ENCODE data around the gene CHMP1A.
"Not testable (repeated sequence)": the region's sequence is repeated elsewhere in the genome, so short reads cannot be mapped to it uniquely, and the experiment has no call there.

The CHMP1A gene

DNA sequence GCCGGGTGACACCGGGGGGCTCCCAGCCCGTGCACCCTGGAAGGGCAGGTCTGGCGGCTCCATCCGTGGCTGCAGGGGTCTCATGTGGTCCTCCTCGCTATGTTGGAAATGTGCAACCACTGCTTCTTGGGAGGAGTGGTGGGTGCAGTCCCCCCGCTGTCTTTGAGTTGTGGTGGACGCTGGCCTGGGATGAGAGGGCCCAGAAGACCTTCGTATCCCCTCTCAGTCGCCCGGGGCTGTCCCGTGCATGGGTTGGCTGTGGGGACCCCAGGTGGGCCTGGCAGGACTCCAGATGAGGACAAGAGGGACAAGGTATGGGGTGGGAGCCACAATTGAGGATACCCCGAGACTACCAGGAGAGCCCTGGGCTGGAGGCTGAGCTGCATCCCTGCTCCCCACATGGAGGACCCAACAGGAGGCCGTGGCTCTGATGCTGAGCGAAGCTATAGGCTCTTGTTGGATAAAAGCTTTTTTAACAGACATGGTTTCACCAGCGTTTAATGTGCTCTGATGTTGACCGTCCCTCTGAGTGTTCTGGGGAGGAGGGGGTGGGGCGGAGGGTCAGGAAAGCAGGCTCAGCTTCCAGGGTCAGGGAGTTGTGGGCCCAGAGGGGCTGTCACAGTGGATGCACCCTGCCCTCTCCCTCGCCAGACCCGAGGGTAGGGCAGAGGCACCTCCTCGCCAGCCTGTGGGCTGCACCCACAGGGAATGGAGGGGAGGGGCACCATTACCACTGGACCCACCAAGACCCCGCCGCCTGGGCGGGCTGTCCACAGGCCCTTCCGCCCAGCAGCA is 38.6 kb upstream of the CHMP1A start:
- no peak overlapping the region for H3K27ac Mint-ChIP-seq
- peaks cover 2% of the 10 kb centered on the region for H3K36me3 Mint-ChIP-seq
- H3K27me3 Mint-ChIP-seq, result no peaks in the 10 kb centered on the region
- H3K4me1 Mint-ChIP-seq (ENCODE audit: low read depth), result peaks cover 5% of the 10 kb centered on the region
- no peak overlapping the region for H3K4me3 Mint-ChIP-seq
- H3K9me3 Mint-ChIP-seq (ENCODE audit: low read depth), result no peaks in the 10 kb centered on the region

- H3K27me3 Mint-ChIP-seq, result no peaks in the 10 kb centered on the region
- no peak overlapping the region for H3K27ac Mint-ChIP-seq
- no peaks in the 10 kb centered on the region for H3K9me3 Mint-ChIP-seq (ENCODE audit: low read depth)
- H3K4me1 Mint-ChIP-seq (ENCODE audit: low read depth), result peaks cover 5% of the 10 kb centered on the region
- peaks cover 2% of the 10 kb centered on the region for H3K36me3 Mint-ChIP-seq
- H3K4me3 Mint-ChIP-seq, result no peak overlapping the region
Observed at GRCh38 chr16:89695086-89695874, 37.8 kb upstream of the CHMP1A start.

DNA sequence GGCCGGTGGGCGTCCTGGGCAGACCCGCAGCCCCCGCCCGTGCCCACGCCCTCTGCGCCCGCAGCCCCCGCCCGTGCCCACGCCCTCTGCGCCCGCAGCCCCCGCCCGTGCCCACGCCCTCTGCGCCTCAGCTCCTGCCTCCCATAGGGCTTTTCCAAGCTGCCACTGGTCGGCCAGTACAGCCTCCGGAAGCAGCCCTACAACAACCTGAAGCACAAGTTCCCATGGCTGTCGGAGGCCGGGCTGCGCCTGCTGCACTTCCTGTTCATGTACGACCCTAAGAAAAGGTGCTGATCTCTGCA is 37.2 kb upstream of the CHMP1A start:
- H3K36me3 Mint-ChIP-seq; H3K27me3 Mint-ChIP-seq; H3K9me3 Mint-ChIP-seq (ENCODE audit: low read depth); H3K4me3 Mint-ChIP-seq; H3K27ac Mint-ChIP-seq; H3K4me1 Mint-ChIP-seq (ENCODE audit: low read depth): not testable (repeated sequence)

GRCh38 chr16:89693931-89694783 is 36.6 kb upstream of the CHMP1A start:
- Mint-ChIP-seq H3K36me3 (peaks cover 2% of the 10 kb centered on the region), H3K9me3 (ENCODE audit: low read depth) (no peaks in the 10 kb centered on the region), H3K4me1 (ENCODE audit: low read depth) (peaks cover 2% of the 10 kb centered on the region), H3K4me3 (no peak overlapping the region), H3K27me3 (no peaks in the 10 kb centered on the region), H3K27ac (no peak overlapping the region)

- Mint-ChIP-seq H3K27me3 (no peaks in the 10 kb centered on the region), H3K27ac (no peak overlapping the region), H3K36me3 (no peaks in the 10 kb centered on the region), H3K4me3 (no peak overlapping the region), H3K4me1 (ENCODE audit: low read depth) (no peaks in the 10 kb centered on the region), H3K9me3 (ENCODE audit: low read depth) (no peaks in the 10 kb centered on the region)
Observed at GRCh38 chr16:89693289-89693731, 35.8 kb upstream of the CHMP1A start.

DNA sequence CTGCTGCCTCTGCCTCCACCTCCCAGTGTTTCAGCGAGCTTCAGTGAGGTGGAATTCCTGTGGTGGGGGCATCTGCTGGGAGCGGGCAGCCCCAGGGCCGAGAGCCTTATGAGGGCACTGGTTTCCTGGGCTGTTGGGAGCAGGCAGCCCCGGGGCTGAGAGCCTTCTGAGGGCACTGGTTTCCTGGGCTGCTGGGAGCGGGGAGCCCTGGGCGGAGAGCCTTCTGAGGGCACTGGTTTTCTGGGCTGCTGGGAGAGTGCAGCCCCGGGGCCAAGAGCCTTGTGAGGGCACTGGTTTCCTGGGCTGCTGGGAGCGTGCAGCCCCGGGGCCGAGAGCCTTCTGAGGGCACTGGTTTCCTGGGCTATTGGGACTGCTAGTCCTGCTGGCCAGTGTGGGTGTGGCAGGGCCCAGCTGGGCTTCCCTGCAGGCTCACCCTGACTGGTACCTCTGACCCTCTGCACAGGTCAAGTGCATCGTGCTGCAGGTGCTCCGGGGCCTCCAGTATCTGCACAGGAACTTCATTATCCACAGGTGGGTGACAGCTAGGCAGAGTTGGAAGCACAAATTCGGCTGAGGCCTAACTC is 34.6 kb upstream of the CHMP1A start:
- H3K36me3 Mint-ChIP-seq, result no peaks in the 10 kb centered on the region
- H3K4me1 Mint-ChIP-seq (ENCODE audit: low read depth), result peaks cover 6% of the 10 kb centered on the region
- H3K27ac Mint-ChIP-seq, result no peak overlapping the region
- no peaks in the 10 kb centered on the region for H3K9me3 Mint-ChIP-seq (ENCODE audit: low read depth)
- no peak overlapping the region for H3K4me3 Mint-ChIP-seq
- H3K27me3 Mint-ChIP-seq, result no peaks in the 10 kb centered on the region

DNA sequence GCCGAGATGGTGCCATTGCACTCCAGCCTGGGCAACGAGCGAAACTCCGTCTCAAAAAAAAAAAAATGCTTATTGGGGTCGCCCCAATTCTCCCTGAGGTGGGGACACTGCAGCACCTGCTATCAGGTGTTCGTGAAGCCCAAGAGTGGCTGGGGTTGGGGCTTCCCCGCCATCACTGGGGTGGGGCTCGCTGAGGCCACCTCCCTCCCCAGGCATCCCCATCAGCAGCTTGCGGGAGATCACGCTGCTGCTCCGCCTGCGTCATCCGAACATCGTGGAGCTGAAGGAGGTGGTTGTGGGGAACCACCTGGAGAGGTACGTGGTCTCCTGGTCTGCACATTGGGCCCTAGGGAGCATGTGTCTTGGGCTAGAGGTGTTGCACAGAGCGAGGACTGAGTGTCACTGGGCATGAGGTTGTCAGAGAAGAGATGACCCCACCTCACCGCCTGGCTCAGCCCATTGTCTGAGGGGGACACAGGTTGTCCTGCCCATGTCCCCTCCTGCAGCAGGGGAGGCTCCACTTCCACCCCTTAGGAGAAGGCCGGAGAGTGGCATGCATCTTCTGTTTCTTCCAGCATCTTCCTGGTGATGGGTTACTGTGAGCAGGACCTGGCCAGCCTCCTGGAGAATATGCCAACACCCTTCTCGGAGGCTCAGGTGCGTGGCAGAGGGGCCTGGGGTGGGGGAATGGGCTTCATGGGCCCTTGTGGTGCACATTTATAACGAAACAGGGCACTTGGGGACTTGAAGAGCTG is 33.9 kb upstream of the CHMP1A start:
- Mint-ChIP-seq H3K36me3 (no peaks in the 10 kb centered on the region), H3K4me3 (no peak overlapping the region), H3K4me1 (ENCODE audit: low read depth) (peaks cover 6% of the 10 kb centered on the region), H3K27ac (no peak overlapping the region), H3K9me3 (ENCODE audit: low read depth) (no peaks in the 10 kb centered on the region), H3K27me3 (no peaks in the 10 kb centered on the region)

GRCh38 chr16:89690392-89690901 is 32.9 kb upstream of the CHMP1A start:
- Mint-ChIP-seq H3K4me3 (no peak overlapping the region), H3K36me3 (no peaks in the 10 kb centered on the region), H3K4me1 (ENCODE audit: low read depth) (peaks cover 11% of the 10 kb centered on the region), H3K27me3 (no peaks in the 10 kb centered on the region), H3K9me3 (ENCODE audit: low read depth) (no peaks in the 10 kb centered on the region), H3K27ac (no peak overlapping the region)

GRCh38 chr16:89689621-89690020 is 32.1 kb upstream of the CHMP1A start:
- not testable (repeated sequence) for H3K4me3 Mint-ChIP-seq; H3K36me3 Mint-ChIP-seq; H3K27ac Mint-ChIP-seq; H3K27me3 Mint-ChIP-seq; H3K9me3 Mint-ChIP-seq (ENCODE audit: low read depth)
- peaks cover 11% of the 10 kb centered on the region for H3K4me1 Mint-ChIP-seq (ENCODE audit: low read depth)

DNA sequence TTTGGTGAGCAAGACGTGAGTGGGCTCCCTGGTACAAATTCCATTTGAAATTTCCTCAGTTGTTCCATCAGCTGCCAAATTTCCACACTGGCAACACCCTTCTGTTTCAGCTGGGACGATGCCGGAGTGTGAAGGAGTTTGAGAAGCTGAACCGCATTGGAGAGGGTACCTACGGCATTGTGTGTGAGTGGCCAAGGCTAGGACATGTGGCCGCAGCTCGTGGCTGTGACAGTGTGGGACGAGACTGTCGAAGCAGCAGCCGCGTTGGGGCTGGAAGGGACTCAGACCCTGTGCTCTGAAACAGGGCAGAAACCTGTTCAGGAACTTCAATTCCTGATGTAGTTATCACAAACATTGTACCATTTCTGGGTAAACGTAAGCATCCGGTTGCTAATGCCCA is 31.6 kb upstream of the CHMP1A start:
- H3K4me1 Mint-ChIP-seq (ENCODE audit: low read depth), result peaks cover 11% of the 10 kb centered on the region
- no peak overlapping the region for H3K27ac Mint-ChIP-seq
- H3K27me3 Mint-ChIP-seq, result no peaks in the 10 kb centered on the region
- no peaks in the 10 kb centered on the region for H3K36me3 Mint-ChIP-seq
- H3K9me3 Mint-ChIP-seq (ENCODE audit: low read depth), result no peaks in the 10 kb centered on the region
- H3K4me3 Mint-ChIP-seq, result no peak overlapping the region

GRCh38 chr16:89688395-89688794 is 30.9 kb upstream of the CHMP1A start:
- Mint-ChIP-seq H3K4me1 (ENCODE audit: low read depth) (peaks cover 11% of the 10 kb centered on the region), H3K36me3 (no peaks in the 10 kb centered on the region), H3K27ac (peak overlapping the region; percentile 54), H3K4me3 (peak overlapping the region; percentile 91), H3K27me3 (no peaks in the 10 kb centered on the region), H3K9me3 (ENCODE audit: low read depth) (no peaks in the 10 kb centered on the region)

- no peaks in the 10 kb centered on the region for H3K36me3 Mint-ChIP-seq
- H3K4me3 Mint-ChIP-seq, result peak overlapping the region; percentile 91
- H3K4me1 Mint-ChIP-seq (ENCODE audit: low read depth), result peaks cover 11% of the 10 kb centered on the region
- no peaks in the 10 kb centered on the region for H3K9me3 Mint-ChIP-seq (ENCODE audit: low read depth)
- peak overlapping the region; percentile 89 for H3K27ac Mint-ChIP-seq
- H3K27me3 Mint-ChIP-seq, result no peaks in the 10 kb centered on the region
Observed at GRCh38 chr16:89687092-89687940, 29.8 kb upstream of the CHMP1A start.

GRCh38 chr16:89686520-89687091 is 29.1 kb upstream of the CHMP1A start, which contains the start of gene CDK10:
TSS of gene CDK10 (plus strand) at chr16:89686689. CDS start at chr16:89686711, 22 bp downstream.
- Mint-ChIP-seq H3K4me1 (ENCODE audit: low read depth) (peaks cover 11% of the 10 kb centered on the region), H3K4me3 (peak within 1 kb of the TSS; percentile 91), H3K36me3 (no peaks in the 10 kb centered on the region), H3K27ac (peak within 1 kb of the TSS; percentile 94), H3K9me3 (ENCODE audit: low read depth) (no peaks in the 10 kb centered on the region), H3K27me3 (no peaks in the 10 kb centered on the region)
